Mesenchymal stem cell (in vitro differentiated cells and primary cell): ENCODE data around the gene BRINP1.

Source experiments
- DNase-seq: peaks from one replicate; pipeline ENCODE4 v3.0.0-alpha.2; 2013
- H2AFZ ChIP-seq: one replicate; pipeline ENCODE4 v1.6.1; 2013; ENCODE audit warnings: low read depth, mild to moderate bottlenecking, control low read depth, inconsistent platforms, low read length, moderate library complexity
- H2AK5ac ChIP-seq: 2 replicates; pipeline ENCODE4 v1.6.1; 2013; ENCODE audit warnings: low read length, moderate library complexity, mild to moderate bottlenecking, inconsistent platforms; ENCODE audit not compliant: severe bottlenecking
- H2BK120ac ChIP-seq: one replicate; pipeline ENCODE4 v1.6.1; 2013; ENCODE audit warnings: low read depth, mild to moderate bottlenecking, inconsistent platforms, low read length, moderate library complexity
- H2BK12ac ChIP-seq, 2 experiments: one replicate each; pipeline ENCODE4 v1.6.1; 2013; ENCODE audit warnings: inconsistent platforms in 2 of 2, low read length in 2 of 2, mild to moderate bottlenecking in 2 of 2, moderate library complexity in 2 of 2, control low read depth in 1 of 2
- H2BK15ac ChIP-seq: one replicate; pipeline ENCODE4 v1.6.1; 2013; ENCODE audit warnings: mild to moderate bottlenecking, low read depth, inconsistent platforms; ENCODE audit not compliant: poor library complexity, severe bottlenecking
- H2BK5ac ChIP-seq: 2 replicates; pipeline ENCODE4 v1.6.1; 2013; ENCODE audit warnings: low read depth, mild to moderate bottlenecking, low read length, control low read depth, inconsistent platforms; ENCODE audit not compliant: poor library complexity, severe bottlenecking
- H3K14ac ChIP-seq, 2 experiments: one replicate each; pipeline ENCODE4 v1.6.1; 2013; ENCODE audit warnings: inconsistent platforms in 2 of 2, low read length in 2 of 2, control low read depth in 1 of 2, mild to moderate bottlenecking in 1 of 2, moderate library complexity in 1 of 2
- H3K18ac ChIP-seq, 2 experiments: one replicate each; pipeline ENCODE4 v1.6.1; 2013; ENCODE audit warnings: inconsistent platforms in 2 of 2, low read length in 2 of 2, control low read depth in 1 of 2, low read depth in 1 of 2, mild to moderate bottlenecking in 1 of 2
- H3K23ac ChIP-seq, 2 experiments: one replicate each; pipeline ENCODE4 v1.6.1; 2013; ENCODE audit warnings: inconsistent platforms in 2 of 2, low read length in 2 of 2, mild to moderate bottlenecking in 2 of 2, moderate library complexity in 2 of 2, control low read depth in 1 of 2
- H3K27ac ChIP-seq: 2 replicates; pipeline ENCODE4 v1.5.1; 2013; ENCODE audit warnings: mild to moderate bottlenecking, moderate library complexity, low read length, control low read depth, inconsistent platforms; ENCODE audit not compliant: poor library complexity, severe bottlenecking
- H3K27me3 ChIP-seq, 2 experiments: 2 replicates each; pipeline versions ENCODE4 v1.6.1 to v1.7.0; 2013; ENCODE audit warnings: low read length in 2 of 2, mild to moderate bottlenecking in 2 of 2, moderate library complexity in 2 of 2, control low read depth in 1 of 2, inconsistent platforms in 1 of 2; ENCODE audit not compliant: control insufficient read depth in 1 of 2, insufficient read depth in 1 of 2
- H3K36me3 ChIP-seq, 2 experiments: 2 replicates each; pipeline versions ENCODE4 v1.6.1 to v1.7.0; 2013; ENCODE audit warnings: low read length in 2 of 2, control low read depth in 1 of 2, inconsistent platforms in 1 of 2, low read depth in 1 of 2, mild to moderate bottlenecking in 1 of 2; ENCODE audit not compliant: insufficient read depth in 2 of 2, control insufficient read depth in 1 of 2
- H3K4ac ChIP-seq, 2 experiments: one replicate each; pipeline ENCODE4 v1.6.1; 2013; ENCODE audit warnings: inconsistent platforms in 2 of 2, low read length in 2 of 2, mild to moderate bottlenecking in 2 of 2, moderate library complexity in 2 of 2, control low read depth in 1 of 2, low read depth in 1 of 2
- H3K4me1 ChIP-seq: 2 replicates; pipeline ENCODE4 v1.6.1; 2013; ENCODE audit warnings: low read depth, low read length, control low read depth; ENCODE audit not compliant: control insufficient read depth, insufficient read depth
- H3K4me2 ChIP-seq: 2 replicates; pipeline ENCODE4 v1.6.1; 2013; ENCODE audit warnings: low read length, mild to moderate bottlenecking, inconsistent platforms; ENCODE audit not compliant: poor library complexity, severe bottlenecking
- H3K4me3 ChIP-seq, 2 experiments: 2 replicates each; pipeline versions ENCODE4 v1.5.1 to v1.7.0; 2013; ENCODE audit warnings: low read length in 2 of 2, mild to moderate bottlenecking in 2 of 2, control low read depth in 1 of 2, low read depth in 1 of 2; ENCODE audit not compliant: insufficient read depth in 1 of 2
- H3K79me1 ChIP-seq: replicated peaks from 2 replicates; pipeline ENCODE4 v1.6.1; 2013; ENCODE audit warnings: mild to moderate bottlenecking, control low read depth, low read length, inconsistent platforms; ENCODE audit not compliant: poor library complexity, severe bottlenecking
- H3K9ac ChIP-seq: 2 replicates; pipeline ENCODE4 v1.7.0; 2013; ENCODE audit warnings: mild to moderate bottlenecking, low read length, moderate library complexity
- H3K9me3 ChIP-seq: 2 replicates; pipeline ENCODE4 v1.7.0; 2013; ENCODE audit warnings: mild to moderate bottlenecking, low read length; ENCODE audit not compliant: control insufficient read depth
- H4K8ac ChIP-seq: one replicate; pipeline ENCODE4 v1.6.1; 2013; ENCODE audit warnings: inconsistent platforms, mild to moderate bottlenecking, low read length, moderate library complexity
- H4K91ac ChIP-seq: one replicate; pipeline ENCODE4 v1.6.1; 2013; ENCODE audit warnings: mild to moderate bottlenecking, low read length, inconsistent platforms
- WGBS: methylation state at CpG from one replicate; pipeline ENCODE4 v1.1.7; 2013; ENCODE audit warnings: mixed read lengths; 5-methylcytosine and 5-hydroxymethylcytosine counted together

The BRINP1 gene

GRCh38 chr9:119221276-119221675 is 148.0 kb downstream of the BRINP1 start:
- Histone ChIP-seq H3K4ac (no peak overlapping the region), H3K4me1 (no peaks in the 10 kb centered on the region), H3K23ac (no peak overlapping the region), H2AK5ac (no peak overlapping the region), H3K9me3 (peaks cover 3% of the 10 kb centered on the region), H4K91ac (no peak overlapping the region), H3K36me3 (no peaks in the 10 kb centered on the region), H3K27ac (no peak overlapping the region), H3K4me3 (no peak overlapping the region), H2AFZ (no peak overlapping the region), H2BK15ac (no peak overlapping the region), H3K27me3 (no peaks in the 10 kb centered on the region), H3K9ac (no peak overlapping the region), H3K18ac (no peak overlapping the region), H3K79me1 (no peaks in the 10 kb centered on the region), H2BK120ac (no peak overlapping the region), H2BK12ac (no peak overlapping the region), H3K14ac (no peak overlapping the region), H2BK5ac (no peak overlapping the region), H3K4me2 (no peak overlapping the region), H4K8ac (no peak overlapping the region)
- no peak for DNase-seq
- WGBS, result 42% methylated on average over 4 of the region's 4 CpGs

GRCh38 chr9:119218293-119218692 is 150.9 kb downstream of the BRINP1 start:
- H3K27ac ChIP-seq, result no peak overlapping the region
- no peak overlapping the region for H4K8ac ChIP-seq
- DNase-seq, result no peak
- 61% methylated on average over 7 of the region's 7 CpGs for WGBS
- H3K14ac ChIP-seq, result no peak overlapping the region
- no peak overlapping the region for H3K4me2 ChIP-seq
- H2AK5ac ChIP-seq, result no peak overlapping the region
- no peak overlapping the region for H2BK15ac ChIP-seq
- H2AFZ ChIP-seq, result no peak overlapping the region
- H3K9me3 ChIP-seq, result peaks cover 3% of the 10 kb centered on the region
- H3K4ac ChIP-seq, result no peak overlapping the region
- H3K27me3 ChIP-seq, result no peaks in the 10 kb centered on the region
- no peaks in the 10 kb centered on the region for H3K79me1 ChIP-seq
- H2BK12ac ChIP-seq, result no peak overlapping the region
- H3K18ac ChIP-seq, result no peak overlapping the region
- H4K91ac ChIP-seq, result no peak overlapping the region
- H3K4me3 ChIP-seq, result no peak overlapping the region
- H2BK120ac ChIP-seq, result no peak overlapping the region
- no peak overlapping the region for H3K23ac ChIP-seq
- no peak overlapping the region for H3K9ac ChIP-seq
- H3K36me3 ChIP-seq, result peaks cover 0 to 9% of the 10 kb centered on the region in 2 experiments
- H3K4me1 ChIP-seq, result no peaks in the 10 kb centered on the region
- H2BK5ac ChIP-seq, result no peak overlapping the region

- peak overlapping the region; percentile 3 for H3K9ac ChIP-seq
- H2AFZ ChIP-seq, result no peak overlapping the region
- H2BK5ac ChIP-seq, result no peak overlapping the region
- no peak overlapping the region for H3K4ac ChIP-seq
- H3K79me1 ChIP-seq, result no peaks in the 10 kb centered on the region
- no peak overlapping the region for H3K14ac ChIP-seq
- no peak overlapping the region for H3K23ac ChIP-seq
- H3K4me2 ChIP-seq, result no peak overlapping the region
- H2BK12ac ChIP-seq, result no peak overlapping the region
- H3K27me3 ChIP-seq, result no peaks in the 10 kb centered on the region
- DNase-seq, result no peak
- H4K8ac ChIP-seq, result no peak overlapping the region
- no peak overlapping the region for H2BK15ac ChIP-seq
- H4K91ac ChIP-seq, result no peak overlapping the region
- H2BK120ac ChIP-seq, result no peak overlapping the region
- no peak overlapping the region for H3K18ac ChIP-seq
- H3K4me1 ChIP-seq, result no peaks in the 10 kb centered on the region
- no peak overlapping the region for H3K27ac ChIP-seq
- WGBS, result 75% methylated on average over 4 of the region's 8 CpGs
- no peaks in the 10 kb centered on the region for H3K9me3 ChIP-seq
- peaks cover 0 to 16% of the 10 kb centered on the region in 2 experiments for H3K36me3 ChIP-seq
- no peak overlapping the region for H3K4me3 ChIP-seq
- no peak overlapping the region for H2AK5ac ChIP-seq
These were observed 152.4 kb downstream of the BRINP1 start for GRCh38 chr9:119216651-119217331.

GRCh38 chr9:119215651-119216050 is 153.6 kb downstream of the BRINP1 start:
- H3K9ac ChIP-seq, result no peak overlapping the region
- no peak overlapping the region for H3K14ac ChIP-seq
- no peak overlapping the region for H2AK5ac ChIP-seq
- 92% methylated on average over 2 of the region's 2 CpGs for WGBS
- H2AFZ ChIP-seq, result no peak overlapping the region
- no peak overlapping the region for H4K91ac ChIP-seq
- peaks cover 0 to 20% of the 10 kb centered on the region in 2 experiments for H3K36me3 ChIP-seq
- H3K4me1 ChIP-seq, result no peaks in the 10 kb centered on the region
- H3K18ac ChIP-seq, result no peak overlapping the region
- H2BK15ac ChIP-seq, result no peak overlapping the region
- no peak overlapping the region for H3K4me2 ChIP-seq
- no peak overlapping the region for H3K27ac ChIP-seq
- no peaks in the 10 kb centered on the region for H3K9me3 ChIP-seq
- H2BK12ac ChIP-seq, result no peak overlapping the region
- no peak overlapping the region for H2BK5ac ChIP-seq
- no peak overlapping the region for H4K8ac ChIP-seq
- H3K79me1 ChIP-seq, result no peaks in the 10 kb centered on the region
- no peak overlapping the region for H2BK120ac ChIP-seq
- no peak overlapping the region for H3K4ac ChIP-seq
- DNase-seq, result no peak
- no peak overlapping the region for H3K23ac ChIP-seq
- no peaks in the 10 kb centered on the region for H3K27me3 ChIP-seq
- no peak overlapping the region for H3K4me3 ChIP-seq
